Umbilical cord (tissue), 2 donors: ENCODE data around the gene OR2T1. TPM values are rescaled to one million over a fixed set of nuclear protein-coding genes. Genes with fewer than 3 reads are reported as not detected.
"Not testable (repeated sequence)": the region's sequence is repeated elsewhere in the genome, so short reads cannot be mapped to it uniquely, and the experiment has no call there.

Experiments
- DNase-seq: peaks from one replicate; pipeline ENCODE4 v3.0.0-alpha.2; 2015; ENCODE audit warnings: low spot score
- total RNA-seq: library from RNA; depleted of rRNA; stranded (reverse); fragments of >200 nt; gene quantifications from one replicate; pipeline ENCODE4 v1.2.3, GENCODE V29; 2014; ENCODE audit warnings: low replicate concordance; ENCODE audit not compliant: insufficient read depth

OR2T1 gene
- total RNA-seq, 1 donor from 2014 or later = 1.4 TPM

- DNase-seq = not testable (repeated sequence)
Observed at GRCh38 chr1:248436303-248436702, 33.5 kb downstream of the OR2T1 start.

DNA sequence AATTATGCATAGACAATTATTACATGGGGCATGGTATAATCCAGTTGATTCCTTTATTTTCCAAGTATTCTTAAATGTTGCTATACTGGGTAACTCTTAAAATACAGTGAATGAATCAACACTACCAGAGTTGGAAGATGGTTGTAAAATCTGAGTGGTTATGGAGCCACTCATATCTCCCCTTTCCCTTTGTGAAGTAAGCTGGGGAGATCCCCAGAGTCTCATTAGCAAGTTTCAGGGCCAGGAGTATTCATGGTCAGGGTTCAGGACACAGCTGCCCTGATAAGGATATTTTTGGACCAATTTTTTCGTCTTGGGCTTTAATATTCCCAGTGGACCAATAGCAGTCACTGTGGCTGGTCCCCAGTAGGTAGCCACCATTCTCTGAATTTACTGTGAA, 35.8 kb downstream of the OR2T1 start:
- not testable (repeated sequence) for DNase-seq

DNA sequence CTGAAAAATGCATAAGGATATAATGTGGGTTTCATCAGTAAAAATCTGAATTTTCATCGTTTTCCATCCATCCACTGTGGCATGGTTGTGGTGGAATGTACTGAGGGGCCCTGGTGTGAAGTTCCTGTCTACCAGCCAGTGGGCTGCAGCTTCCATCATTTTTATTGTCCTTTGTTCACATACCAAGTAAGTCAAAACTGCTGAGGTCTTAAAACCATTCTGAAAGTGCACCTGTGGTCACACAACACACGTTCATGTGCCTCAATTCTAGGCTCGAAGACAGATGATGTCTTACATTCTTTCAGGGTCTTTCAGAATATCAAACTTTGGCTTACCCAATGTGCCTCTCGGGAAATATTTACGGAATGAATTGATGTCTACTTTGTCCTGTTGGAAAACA, 36.4 kb downstream of the OR2T1 start:
- not testable (repeated sequence) for DNase-seq

GRCh38 chr1:248442500-248443277, 39.8 kb downstream of the OR2T1 start:
- not testable (repeated sequence) for DNase-seq

- not testable (repeated sequence) for DNase-seq
Observed at GRCh38 chr1:248444603-248445002, 41.8 kb downstream of the OR2T1 start.

DNA sequence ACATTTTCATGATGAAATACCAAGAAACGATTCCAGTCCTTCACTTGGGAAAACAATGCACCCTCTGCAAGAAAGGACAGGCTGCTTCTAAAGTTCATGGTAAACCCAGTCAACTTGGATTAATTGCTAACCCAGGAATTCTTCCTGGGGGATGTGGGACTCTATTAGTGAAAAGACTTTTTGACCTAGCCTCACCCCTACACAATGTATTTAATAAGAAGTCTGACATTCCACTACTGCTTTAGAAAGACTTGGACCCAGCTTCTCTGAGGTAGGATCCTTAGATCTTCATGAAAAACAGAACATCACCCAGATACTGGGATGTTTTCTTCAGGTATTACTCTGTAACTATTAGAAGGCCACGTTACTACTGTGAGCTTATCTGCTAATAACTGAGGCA, 42.6 kb downstream of the OR2T1 start, which contains the start of gene OR2T2:
Gene OR2T2 (plus strand): TSS at position 239 of the 400 bp plus-strand sequence. CDS start 7,161 bp downstream, outside the sequence.
- DNase-seq = not testable (repeated sequence)

DNA sequence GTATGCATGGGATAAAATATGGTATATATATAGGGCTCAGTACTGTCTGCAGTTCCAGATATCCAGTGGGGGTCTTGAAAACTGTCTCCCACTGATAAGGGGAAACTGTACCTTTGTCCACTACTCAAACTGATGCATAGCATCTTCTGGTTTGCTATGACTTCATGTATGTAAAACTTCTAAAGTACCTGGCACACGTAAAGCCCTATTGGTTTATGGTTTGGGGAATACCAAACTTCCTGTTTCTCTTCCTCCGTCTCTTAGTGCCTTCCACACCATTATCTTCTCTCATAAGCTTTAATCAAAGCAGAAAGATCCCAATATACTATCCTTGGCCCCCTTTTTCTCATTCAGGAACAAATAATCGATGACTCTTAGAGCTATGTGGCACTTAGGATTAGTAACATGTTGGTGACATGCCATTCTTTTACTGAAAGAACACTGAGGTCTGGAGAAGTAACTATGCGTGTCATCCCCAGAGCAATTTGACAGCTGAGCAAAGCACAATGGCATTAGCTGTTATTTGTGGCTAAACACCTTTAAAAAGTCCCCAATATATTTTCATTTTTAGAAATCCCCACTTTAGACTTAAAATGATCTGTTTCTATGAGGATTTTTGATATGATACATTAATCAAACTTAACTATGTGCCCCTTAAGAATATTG, 45.7 kb downstream of the OR2T1 start:
- DNase-seq = not testable (repeated sequence)

DNA sequence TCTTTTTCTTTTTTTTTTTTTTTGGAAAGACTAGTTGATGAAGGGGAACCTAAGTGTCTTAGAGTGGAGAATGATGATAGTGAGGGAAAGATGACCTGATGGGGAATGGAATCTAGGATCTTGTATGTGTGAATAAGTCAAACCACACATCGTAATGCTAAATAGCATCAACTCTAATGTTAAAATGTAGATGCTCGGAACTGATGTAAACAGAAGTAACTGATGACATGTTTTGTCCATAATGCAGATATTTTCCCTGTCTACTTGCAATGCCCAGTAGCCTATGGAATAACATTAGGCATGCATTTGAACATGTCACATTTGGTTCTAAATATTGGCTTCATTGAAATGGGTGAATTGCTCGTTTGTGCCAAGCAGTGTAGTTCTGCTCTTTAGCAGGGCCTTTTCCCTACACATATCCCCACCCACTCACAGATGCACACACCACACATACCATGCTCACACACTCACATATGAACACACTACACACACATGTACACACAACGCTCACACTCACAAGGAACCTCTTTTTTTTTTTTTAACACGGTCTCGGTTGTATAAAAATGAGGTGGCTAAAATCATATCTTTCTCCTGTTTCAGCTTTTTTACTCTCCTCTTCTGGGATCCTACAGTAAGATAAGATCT, 47.1 kb downstream of the OR2T1 start:
- DNase-seq = not testable (repeated sequence)

DNA sequence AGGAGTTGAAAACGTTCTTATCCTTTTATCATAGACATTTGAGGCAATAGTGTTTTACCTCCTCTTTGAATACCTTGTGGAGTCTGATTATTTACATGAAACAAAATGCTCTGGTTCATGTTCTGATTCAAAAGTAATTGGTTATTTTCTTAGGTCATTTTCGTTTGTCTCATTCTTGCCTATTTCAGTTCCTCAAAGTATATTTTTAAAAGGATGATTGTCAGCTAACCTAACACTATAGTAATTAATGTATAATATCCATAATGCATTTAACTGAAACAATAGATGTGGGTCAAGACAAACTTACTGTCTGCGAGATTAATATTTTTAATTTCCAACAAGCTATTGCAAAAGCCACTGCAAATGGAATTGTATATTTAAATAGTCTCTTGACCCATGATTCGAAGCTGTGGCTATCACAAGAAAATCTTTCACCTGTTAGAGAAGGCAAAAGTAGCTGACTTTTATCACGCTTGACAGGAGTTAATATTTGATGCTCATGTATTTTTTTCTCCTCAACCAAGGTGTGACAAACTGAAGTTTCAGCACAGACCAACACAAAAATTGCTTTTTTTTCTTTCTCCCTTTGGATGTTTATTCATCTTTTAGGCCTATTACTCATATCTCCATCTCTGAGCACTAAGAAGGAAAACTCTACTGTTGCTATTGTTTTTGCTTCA, 47.8 kb downstream of the OR2T1 start:
- not testable (repeated sequence) for DNase-seq

DNA sequence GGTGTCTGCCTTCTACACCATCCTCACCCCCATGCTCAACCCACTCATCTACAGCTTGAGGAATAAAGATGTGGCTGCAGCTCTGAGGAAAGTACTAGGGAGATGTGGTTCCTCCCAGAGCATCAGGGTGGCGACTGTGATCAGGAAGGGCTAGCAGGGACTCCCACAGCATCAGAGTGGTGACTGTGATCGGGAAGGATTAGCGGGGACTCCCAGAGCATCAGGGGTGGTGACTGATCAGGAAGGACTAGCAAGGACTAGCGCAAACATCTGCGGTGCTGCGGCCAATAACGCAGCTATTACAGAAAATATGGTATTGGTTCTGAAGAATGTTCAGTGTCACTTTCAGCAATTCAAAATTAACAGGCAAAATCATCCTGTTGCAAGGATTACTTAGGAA, 50.8 kb downstream of the OR2T1 start:
- DNase-seq = not testable (repeated sequence)

DNA sequence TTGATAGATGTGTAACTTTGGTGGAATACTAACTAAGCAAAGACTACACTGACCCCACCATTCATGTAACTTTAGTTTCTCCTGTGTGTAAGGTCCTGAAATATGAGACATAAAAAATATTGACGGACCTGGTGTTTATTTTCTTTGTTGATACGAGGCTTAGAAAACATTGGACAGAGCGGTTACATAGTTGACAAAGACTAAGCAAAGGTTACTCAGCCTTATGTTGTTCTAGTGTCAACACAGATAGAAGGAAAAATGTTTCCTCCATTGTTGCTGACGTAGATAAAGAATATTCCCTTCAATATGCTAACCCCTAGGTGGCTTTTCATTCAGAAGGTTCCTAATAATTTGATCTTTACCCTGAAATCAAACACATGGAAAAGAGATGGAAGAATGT, 52.2 kb downstream of the OR2T1 start:
- DNase-seq = not testable (repeated sequence)

GRCh38 chr1:248456635-248457034, 53.8 kb downstream of the OR2T1 start:
- not testable (repeated sequence) for DNase-seq

Other genes starting within 250 kb of the OR2T1 start
- 4.8 TPM for gene OR2M2, start 228.2 kb upstream of the OR2T1 start, total RNA-seq
- 1.2 TPM for gene OR2M3, start 205.8 kb upstream of the OR2T1 start, total RNA-seq
- 5.5 TPM for gene OR2M4, start 171.6 kb upstream of the OR2T1 start, total RNA-seq
- 2.6 TPM for gene OR2T33, start 125.1 kb upstream of the OR2T1 start, total RNA-seq
- 6.7 TPM for gene OR2T12, start 99.6 kb upstream of the OR2T1 start, total RNA-seq
- gene OR2M7, start 78.5 kb upstream of the OR2T1 start, total RNA-seq = 3.4 TPM
- gene OR14C36, start 54.3 kb upstream of the OR2T1 start, total RNA-seq = not detected
- not detected for gene OR2T4, start 41.4 kb upstream of the OR2T1 start, total RNA-seq
- 1.9 TPM for gene OR2T6, start 27.3 kb upstream of the OR2T1 start, total RNA-seq
- gene OR2T2, start 42.6 kb downstream of the OR2T1 start, total RNA-seq = not detected
- not detected for gene OR2T3, start 70.3 kb downstream of the OR2T1 start, total RNA-seq
- gene OR2T5, start 85.5 kb downstream of the OR2T1 start, total RNA-seq = not detected
- gene OR2G6, start 105.0 kb downstream of the OR2T1 start, total RNA-seq = 2.2 TPM
- 10.8 TPM for gene OR2T29, start 159.7 kb downstream of the OR2T1 start, total RNA-seq
- not detected for gene OR2T34, start 171.7 kb downstream of the OR2T1 start, total RNA-seq
- 0.72 TPM for gene OR2T10, start 194.7 kb downstream of the OR2T1 start, total RNA-seq
- 0.48 TPM for gene OR2T11, start 232.0 kb downstream of the OR2T1 start, total RNA-seq
- gene OR2T35, start 242.2 kb downstream of the OR2T1 start, total RNA-seq = 7.2 TPM